ENCODE data around the gene GDF2.
A peak's percentile ranks its signal among the peaks of the same experiment; 100 is the strongest.

The GDF2 gene

DNA sequence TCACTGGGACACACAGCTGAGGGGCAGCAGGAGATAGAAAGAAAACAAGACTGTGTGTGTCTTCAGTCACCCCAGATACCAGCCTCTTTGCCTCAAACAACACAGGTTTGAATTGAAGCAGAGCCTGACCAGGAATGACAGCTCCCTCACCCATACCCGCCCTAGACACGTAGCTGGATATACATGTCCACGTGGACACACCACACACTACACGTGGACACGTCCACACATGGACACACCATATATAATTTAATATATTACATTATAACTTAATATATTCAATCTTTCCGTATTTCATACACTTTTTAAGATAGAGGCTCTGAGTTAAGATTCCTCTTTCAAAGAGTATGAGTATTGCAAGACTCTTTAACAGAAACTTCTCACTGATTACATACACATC is 11.3 kb downstream of the GDF2 start:
- no peak for DNase-seq (ENCODE audit: low spot score)

DNA sequence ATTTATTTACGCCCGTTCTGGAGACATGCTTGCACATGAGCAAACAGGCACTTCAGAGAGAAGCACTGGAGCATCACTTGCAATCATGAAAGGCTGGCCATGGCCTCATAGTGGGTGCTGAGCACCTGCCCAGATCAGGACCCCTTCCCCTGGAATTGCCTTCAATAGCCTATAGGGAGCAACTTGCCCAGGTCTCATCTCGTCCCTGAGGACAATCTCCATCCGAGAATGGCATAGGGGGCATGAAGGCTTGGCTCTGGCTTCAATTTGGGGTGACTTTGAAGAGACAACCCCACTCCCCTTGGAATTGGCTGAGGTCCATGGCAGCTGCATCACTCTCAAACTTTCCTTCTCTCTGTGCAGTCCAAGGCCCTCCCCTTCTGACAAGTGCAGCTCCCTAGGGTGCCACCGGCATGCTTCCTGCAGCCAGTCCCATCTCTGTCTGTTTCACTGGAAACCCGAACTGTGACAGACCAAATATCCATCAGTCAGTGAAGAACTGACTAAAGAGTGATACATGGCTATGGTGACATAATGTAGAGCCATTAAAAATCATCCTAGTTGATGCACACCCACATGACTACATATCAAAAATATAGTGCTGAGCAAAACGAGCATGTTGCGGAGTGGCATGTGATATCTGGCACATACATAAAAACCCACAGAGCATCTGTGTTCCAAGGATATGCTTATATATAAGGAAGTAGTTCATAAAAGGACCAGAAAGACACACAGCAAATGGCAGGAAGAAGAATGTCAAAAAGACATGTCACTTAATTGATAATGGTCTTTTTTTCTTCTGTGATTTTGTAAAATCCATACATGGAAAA is 12.4 kb downstream of the GDF2 start:
- DNase-seq (ENCODE audit: low spot score) = no peak

DNA sequence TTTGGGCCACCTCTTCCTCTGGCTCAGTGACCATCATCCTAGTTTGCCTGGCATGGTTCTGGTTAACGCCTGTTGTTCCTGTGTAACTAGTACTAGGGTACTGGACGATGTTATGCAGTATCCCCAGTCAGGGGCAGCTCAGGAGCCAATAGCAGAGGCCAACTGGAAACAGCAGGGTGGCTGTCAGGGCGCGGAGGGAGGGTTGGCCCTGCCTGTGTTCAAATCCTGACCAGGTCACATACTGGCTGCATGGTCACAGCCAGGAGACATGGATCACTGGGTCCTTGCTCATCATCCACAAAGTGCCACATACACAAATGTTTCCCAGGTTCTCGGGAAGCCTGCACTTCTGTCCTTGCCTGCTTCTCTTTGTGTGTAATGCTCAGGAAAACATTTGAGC is 13.7 kb downstream of the GDF2 start:
- DNase-seq (ENCODE audit: low spot score) = no peak

DNA sequence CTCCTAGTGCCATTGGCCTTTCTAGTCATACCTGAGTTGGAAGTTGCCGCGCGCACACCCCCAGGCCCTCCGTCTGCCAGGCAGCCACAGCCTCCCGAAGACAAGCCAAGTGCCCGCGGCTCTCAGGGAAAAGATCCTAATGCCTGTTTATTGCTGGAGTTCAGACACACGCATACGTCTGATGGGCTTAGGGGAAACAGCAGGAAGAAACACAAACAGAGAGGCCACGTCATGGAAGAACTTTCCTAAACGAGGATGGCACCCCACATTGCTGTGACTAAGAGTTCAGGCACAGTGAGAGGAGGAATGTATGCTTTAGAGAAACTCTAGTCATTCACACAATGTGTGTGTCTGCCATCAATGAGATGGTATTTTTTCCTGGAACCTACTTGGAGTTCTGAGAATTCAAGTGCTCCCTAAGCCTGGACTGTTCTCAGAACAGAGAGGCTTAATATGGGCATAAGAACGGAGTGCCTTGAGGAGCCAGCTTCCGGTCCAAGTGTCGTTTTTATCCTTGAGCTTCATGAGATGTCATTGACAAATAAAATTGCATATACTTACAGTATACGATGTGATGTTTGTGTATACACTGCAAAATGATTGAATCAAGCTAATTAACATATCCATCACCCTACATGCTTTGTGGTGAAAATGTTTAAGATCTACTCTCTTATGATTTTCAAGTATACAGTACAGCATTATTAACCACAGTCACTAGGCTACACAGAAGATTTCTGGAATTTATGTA is 14.3 kb downstream of the GDF2 start:
- peak; percentile 62 for DNase-seq (ENCODE audit: low spot score)

DNA sequence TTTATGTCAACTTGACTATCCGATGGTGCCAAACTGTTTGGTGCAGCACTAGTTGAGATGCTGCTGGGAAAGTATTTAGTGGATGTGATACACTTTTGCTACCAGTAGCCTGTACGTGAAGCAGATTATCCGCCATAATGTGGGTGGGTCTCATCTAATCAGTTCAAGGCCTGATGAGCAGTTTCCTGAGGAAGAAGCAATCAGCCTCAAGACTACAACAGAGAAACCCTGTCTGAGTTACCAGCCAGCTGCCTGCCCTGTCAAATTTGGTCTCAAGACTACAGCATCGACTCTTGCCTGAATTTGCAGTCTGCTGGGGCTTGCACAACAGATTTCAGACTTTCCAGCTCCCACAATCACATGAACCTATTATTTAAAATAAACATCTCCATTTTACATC is 15.1 kb downstream of the GDF2 start:
- no peak for DNase-seq (ENCODE audit: low spot score)

DNA sequence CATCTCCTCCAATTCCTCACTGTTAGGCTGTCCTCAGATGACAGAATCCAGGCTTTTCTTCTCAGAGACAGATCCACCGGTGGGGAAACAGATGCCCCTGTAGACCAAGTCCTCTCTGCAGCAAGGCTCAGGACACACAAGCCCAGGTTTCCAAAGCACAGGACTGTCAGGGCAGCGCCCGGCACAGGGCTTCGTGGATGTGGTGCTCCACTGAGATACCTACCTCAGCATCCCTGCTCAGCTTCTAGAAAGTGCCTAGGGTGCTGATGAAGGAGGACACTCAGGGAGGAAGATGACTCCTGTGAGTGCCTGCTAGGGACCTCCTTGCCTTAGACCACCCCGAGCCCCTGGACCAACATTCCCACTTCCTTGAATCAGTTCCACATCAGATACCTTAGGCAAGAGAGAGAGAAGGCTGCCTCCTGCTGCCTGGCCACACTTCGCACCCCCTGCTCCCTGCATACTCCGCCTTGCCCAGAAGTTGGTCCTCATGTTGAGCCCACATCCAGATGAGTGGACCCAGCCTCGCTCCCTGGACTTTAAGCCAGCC is 17.0 kb downstream of the GDF2 start:
- DNase-seq (ENCODE audit: low spot score) = no peak

DNA sequence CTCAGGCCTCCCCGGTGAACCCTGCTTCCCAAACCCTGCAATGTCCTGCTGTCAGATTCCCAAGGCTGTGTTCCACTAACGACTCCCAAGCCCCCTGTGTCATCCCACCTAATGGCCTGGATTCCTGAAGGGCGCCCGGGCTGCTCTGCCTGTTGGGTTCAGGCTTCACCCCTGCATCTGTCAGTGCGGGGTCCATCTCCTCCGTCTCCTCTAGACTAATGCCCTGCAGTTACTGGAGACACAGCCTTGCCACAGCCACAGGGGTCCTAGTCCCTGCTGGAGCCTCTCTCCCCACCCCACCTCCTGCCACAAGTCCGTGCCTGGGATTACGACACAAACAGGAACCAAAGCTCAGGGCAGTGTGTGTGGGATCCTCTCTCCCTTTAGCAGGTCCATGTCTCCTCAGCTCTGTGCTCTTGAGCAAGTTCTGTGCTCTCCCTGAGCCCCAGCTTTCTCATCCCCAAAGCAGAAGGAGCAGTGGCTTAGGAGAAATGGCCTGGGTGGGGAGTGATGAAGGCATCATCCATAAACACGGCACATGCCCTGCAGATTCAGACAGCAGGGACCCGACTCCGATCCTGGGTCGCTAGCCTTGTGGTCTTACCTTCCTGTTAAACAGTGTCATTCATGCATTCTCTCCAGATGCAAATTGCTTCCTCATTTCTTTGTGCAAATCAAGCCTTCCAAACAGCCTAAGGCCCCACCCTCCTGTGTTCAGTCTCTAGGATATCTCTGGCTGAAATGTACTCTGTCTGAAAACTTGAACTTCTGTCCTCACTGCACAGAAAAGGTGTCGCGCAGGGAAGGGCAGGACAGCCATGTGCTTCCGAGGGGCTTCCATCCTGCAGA is 17.7 kb downstream of the GDF2 start:
- no peak for DNase-seq (ENCODE audit: low spot score)

DNA sequence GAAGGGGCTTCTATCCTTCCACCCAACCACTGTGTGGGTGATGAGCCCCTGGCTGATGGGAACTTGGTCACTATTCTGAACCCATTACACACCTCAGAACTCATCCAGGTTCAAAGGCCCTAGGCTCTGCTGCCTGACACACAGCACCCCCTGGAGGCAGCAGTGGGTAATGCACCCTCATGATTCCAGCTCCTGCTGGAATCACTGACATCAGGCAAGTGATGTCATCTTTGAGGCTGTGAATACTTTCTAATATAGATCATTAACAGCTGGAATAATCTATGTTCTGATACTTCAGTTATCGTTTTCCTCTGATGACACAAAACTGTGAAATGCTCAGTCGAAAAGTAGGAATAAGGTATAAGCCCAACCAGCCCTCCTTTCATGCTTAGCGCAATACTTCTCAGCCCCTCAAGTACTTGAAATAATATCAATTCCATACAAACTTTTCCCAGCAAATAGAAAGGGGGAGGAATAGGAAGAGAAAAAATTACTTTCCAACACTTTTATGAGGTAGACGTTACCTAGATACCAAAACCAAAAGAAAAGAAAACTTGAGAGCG is 18.4 kb downstream of the GDF2 start:
- peak; percentile 88 for DNase-seq (ENCODE audit: low spot score)

DNA sequence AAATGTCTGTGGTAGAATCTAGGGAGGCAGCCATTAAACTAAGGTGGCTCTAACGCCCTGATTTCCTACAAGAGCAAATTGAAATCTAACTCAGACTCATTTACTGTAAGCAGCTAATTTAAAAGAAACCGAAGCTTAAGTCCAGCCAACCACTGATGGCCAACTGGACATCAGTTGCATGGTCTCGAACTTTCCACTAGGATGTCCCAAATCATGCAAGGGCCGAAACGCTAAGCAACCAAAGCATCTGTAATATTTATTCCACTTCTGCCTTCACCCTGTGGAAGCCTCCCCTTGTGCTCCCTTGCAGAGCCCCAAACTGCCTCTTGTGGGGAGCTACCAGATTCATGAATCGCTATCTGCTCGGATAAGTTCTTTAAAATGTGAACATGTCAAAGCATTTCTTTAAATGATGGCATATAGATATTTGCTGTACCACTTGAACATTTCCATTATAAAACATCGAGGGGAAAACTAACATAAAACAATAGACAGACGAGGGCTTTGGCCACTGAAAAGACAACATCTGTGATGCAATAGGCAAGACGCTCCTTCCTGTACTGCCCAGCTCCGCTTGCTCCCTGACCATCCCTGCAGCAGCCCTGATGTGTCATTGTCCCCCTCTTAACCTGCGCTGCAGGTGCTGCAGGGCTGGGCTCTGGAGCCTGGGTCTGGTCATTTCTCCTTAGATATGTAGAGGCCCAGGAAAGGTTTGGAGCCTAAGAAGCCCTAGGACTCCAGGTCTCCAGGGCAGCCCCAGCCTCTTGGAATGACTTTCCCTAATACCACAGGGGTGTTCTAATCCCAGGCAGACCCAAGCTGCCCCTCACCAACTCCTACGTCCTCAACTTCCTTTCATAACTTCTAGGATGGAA is 23.0 kb downstream of the GDF2 start:
- DNase-seq (ENCODE audit: low spot score) = no peak

DNA sequence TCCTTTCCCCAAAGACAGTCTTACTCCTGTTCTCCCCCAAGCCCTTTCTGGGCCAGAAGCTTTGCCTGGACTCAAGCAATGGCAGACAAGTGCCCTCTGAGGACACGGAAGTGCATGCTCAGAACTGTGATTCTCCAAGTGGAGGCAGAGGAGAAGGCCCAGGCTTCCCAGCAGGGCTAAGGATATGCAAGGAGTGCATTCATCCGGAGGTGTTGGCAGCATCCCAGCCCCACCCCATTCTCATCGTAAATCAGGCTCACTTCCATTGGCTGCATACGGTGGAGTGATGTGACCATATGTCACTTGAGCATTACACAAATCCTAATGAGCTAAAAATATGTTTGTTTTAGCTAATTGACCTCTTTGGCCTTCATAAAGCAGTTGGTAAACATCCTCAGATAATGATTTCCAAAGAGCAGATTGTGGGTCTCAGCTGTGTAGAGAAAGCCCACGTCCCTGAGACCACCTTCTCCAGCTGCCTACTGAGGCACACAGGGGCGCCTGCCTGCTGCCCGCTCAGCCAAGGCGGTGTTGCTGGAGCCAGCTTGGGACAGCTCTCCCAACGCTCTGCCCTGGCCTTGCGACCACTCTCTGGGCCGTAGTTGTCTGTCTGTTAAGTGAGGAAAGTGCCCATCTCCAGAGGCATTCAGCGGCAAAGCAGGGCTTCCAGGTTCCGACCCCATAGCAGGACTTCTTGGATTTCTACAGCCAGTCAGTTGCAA is 24.5 kb downstream of the GDF2 start:
- no peak for DNase-seq (ENCODE audit: low spot score)

DNA sequence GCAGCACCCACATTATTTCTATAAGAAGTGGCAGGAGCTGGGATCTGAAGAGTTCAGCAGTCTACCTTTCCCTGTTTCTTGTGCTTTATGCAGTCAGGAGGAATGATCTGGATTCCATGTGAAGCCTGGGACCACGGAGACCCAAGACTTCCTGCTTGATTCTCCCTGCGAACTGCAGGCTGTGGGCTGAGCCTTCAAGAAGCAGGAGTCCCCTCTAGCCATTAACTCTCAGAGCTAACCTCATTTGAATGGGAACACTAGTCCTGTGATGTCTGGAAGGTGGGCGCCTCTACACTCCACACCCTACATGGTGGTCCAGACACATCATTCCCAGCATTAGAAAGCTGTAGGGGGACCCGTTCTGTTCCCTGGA is 25.0 kb downstream of the GDF2 start:
- DNase-seq (ENCODE audit: low spot score) = no peak

DNA sequence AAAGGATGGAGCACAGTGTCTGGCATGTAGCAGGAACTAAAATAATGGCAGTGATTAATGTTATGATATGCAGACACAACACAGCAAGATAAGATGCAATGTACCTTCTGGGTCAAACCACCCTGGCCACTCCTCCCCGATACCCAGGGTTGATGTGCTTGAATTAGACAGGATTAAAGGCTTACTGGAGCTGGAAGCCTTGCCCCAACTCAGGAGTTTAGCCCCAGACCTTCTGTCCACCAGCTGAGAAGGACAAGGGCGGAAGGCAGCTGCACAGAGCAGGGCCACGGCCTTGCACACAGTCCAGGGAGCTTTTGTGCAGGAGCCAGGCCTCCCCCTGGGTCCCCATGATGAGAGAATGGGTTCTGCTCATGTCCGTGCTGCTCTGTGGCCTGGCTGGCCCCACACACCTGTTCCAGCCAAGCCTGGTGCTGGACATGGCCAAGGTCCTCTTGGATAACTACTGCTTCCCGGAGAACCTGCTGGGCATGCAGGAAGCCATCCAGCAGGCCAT is 25.9 kb downstream of the GDF2 start, which contains the start of gene RBP3:
Gene RBP3 (plus strand): TSS at position 226 of the 514 bp plus-strand sequence. CDS start 122 bp downstream, at position 348.
- no peak for DNase-seq (ENCODE audit: low spot score)

DNA sequence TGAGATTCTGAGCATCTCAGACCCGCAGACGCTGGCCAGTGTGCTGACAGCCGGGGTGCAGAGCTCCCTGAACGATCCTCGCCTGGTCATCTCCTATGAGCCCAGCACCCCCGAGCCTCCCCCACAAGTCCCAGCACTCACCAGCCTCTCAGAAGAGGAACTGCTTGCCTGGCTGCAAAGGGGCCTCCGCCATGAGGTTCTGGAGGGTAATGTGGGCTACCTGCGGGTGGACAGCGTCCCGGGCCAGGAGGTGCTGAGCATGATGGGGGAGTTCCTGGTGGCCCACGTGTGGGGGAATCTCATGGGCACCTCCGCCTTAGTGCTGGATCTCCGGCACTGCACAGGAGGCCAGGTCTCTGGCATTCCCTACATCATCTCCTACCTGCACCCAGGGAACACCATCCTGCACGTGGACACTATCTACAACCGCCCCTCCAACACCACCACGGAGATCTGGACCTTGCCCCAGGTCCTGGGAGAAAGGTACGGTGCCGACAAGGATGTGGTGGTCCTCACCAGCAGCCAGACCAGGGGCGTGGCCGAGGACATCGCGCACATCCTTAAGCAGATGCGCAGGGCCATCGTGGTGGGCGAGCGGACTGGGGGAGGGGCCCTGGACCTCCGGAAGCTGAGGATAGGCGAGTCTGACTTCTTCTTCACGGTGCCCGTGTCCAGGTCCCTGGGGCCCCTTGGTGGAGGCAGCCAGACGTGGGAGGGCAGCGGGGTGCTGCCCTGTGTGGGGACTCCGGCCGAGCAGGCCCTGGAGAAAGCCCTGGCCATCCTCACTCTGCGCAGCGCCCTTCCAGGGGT is 26.6 kb downstream of the GDF2 start:
- DNase-seq (ENCODE audit: low spot score) = no peak

DNA sequence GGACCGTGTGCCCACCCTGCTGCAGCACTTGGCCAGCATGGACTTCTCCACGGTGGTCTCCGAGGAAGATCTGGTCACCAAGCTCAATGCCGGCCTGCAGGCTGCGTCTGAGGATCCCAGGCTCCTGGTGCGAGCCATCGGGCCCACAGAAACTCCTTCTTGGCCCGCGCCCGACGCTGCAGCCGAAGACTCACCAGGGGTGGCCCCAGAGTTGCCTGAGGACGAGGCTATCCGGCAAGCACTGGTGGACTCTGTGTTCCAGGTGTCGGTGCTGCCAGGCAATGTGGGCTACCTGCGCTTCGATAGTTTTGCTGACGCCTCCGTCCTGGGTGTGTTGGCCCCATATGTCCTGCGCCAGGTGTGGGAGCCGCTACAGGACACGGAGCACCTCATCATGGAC is 27.3 kb downstream of the GDF2 start:
- no peak for DNase-seq (ENCODE audit: low spot score)

DNA sequence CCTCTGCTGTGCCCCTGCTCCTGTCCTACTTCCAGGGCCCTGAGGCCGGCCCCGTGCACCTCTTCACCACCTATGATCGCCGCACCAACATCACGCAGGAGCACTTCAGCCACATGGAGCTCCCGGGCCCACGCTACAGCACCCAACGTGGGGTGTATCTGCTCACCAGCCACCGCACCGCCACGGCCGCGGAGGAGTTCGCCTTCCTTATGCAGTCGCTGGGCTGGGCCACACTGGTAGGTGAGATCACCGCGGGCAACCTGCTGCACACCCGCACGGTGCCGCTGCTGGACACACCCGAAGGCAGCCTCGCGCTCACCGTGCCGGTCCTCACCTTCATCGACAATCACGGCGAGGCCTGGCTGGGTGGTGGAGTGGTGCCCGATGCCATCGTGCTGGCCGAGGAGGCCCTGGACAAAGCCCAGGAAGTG is 27.7 kb downstream of the GDF2 start:
- no peak for DNase-seq (ENCODE audit: low spot score)

DNA sequence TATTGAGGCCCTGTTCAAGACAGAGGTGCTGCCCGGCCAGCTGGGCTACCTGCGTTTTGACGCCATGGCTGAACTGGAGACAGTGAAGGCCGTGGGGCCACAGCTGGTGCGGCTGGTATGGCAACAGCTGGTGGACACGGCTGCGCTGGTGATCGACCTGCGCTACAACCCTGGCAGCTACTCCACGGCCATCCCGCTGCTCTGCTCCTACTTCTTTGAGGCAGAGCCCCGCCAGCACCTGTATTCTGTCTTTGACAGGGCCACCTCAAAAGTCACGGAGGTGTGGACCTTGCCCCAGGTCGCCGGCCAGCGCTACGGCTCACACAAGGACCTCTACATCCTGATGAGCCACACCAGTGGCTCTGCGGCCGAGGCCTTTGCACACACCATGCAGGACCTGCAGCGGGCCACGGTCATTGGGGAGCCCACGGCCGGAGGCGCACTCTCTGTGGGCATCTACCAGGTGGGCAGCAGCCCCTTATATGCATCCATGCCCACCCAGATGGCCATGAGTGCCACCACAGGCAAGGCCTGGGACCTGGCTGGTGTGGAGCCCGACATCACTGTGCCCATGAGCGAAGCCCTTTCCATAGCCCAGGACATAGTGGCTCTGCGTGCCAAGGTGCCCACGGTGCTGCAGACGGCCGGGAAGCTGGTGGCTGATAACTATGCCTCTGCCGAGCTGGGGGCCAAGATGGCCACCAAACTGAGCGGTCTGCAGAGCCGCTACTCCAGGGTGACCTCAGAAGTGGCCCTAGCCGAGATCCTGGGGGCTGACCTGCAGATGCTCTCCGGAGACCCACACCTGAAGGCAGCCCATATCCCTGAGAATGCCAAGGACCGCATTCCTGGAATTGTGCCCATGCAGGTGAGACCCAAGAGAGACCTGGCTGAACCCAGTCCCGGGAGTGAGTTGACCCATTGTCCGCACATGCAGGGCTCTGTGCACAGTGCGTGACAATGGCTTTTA is 28.7 kb downstream of the GDF2 start:
- no peak for DNase-seq (ENCODE audit: low spot score)

DNA sequence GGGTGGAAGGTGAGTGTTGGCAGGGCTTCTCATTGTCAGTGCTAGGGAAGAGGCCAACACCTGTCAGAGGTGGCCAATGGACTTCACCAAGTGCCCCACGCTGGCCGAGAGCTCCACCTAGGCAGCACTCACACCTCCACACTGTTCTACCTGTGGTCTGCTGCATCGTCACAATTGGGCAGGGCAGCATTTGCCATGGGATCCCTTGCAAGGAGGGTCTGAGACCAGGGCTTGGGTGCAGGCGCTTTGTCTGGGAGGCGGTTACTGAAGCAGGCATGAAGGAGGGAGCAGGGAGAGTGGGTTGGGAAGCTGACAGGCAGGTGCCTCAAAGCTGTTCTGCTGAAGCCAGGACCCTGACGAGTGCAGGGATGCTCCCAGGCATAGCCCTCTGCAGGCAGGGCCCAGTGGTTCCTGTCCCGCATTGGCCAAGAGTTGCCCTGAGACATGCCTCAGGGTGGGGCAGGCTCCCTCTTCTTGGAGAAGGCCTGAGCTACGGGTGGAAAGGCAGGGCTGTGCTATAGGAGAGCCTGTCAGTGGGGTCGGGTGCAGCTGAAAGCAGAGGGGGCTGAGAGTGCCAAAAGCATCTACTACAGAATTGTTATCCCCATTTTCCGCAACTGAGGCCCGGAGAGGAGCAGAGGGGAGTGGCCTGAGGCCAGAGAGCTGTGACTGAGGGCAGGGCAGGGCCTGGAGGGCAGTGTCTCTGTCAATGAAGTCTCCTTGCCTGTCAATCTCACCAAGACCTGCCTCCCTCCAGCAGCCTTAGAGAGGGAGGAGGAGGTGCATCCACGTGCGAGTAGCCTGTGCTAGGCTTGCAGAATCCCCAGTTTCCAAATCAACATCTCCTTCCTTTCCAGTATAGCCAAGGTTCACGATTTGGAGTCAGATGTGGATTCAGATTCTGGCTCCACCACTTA is 29.9 kb downstream of the GDF2 start:
- DNase-seq (ENCODE audit: low spot score) = no peak
